ENCODE measurements around the gene APOL2. TPM values are rescaled to one million over a fixed set of nuclear protein-coding genes. Genes with fewer than 3 reads are reported as not detected.

Gene APOL2, protein sequence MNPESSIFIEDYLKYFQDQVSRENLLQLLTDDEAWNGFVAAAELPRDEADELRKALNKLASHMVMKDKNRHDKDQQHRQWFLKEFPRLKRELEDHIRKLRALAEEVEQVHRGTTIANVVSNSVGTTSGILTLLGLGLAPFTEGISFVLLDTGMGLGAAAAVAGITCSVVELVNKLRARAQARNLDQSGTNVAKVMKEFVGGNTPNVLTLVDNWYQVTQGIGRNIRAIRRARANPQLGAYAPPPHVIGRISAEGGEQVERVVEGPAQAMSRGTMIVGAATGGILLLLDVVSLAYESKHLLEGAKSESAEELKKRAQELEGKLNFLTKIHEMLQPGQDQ
- 26.7 TPM for total RNA-seq

DNA sequence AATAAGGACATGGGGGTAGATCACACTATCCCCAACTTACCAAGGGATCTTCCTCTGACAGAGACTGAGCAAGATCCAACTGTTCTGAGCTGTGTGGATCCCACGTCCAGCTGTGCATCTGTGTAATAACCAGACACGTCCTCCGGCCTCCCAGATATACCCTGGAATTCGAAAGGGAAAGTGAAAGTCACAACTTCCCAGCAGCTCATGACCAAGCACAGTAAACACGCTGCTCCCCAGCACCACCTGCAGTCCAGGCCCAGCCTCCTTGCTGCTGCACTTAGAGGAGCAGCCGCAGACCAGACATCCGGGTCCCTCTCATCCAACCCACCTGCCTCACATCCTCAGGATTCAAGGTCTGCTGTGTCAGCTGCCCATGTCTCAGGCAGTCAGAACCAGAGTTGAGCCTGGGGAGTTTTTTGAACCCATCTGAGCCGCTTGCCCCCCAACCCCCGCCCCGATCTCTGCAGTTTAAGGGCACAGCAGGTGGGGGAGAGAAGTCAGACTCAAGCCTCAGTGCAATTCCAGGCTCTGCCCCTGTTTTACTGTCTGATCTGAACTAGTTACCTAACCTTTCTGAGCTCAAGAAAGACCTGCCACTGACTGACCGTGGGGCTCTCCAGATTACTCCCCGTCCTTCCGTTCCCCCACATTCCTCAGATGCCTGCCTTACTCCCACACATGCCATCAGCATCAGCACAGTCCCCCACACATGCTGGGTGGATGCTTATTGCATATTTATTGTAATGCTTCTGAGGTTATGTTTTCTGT, at the start of gene APOL2:
TSS of gene APOL2 (minus strand) at position 127 of the 771 bp plus-strand sequence. CDS start 6,365 bp downstream, outside the sequence.
- Histone ChIP-seq H3K27me3 (ENCODE audit: insufficient read depth, low read length) (no peaks in the 10 kb centered on the region), H3K4me3 (ENCODE audit: low read length) (peak within 1 kb of the TSS; percentile 61), H3K9me3 (ENCODE audit: low read depth, low read length) (no peaks in the 10 kb centered on the region), H3K4me1 (ENCODE audit: insufficient read depth, low read length) (peaks cover 38% of the 10 kb centered on the region)

DNA sequence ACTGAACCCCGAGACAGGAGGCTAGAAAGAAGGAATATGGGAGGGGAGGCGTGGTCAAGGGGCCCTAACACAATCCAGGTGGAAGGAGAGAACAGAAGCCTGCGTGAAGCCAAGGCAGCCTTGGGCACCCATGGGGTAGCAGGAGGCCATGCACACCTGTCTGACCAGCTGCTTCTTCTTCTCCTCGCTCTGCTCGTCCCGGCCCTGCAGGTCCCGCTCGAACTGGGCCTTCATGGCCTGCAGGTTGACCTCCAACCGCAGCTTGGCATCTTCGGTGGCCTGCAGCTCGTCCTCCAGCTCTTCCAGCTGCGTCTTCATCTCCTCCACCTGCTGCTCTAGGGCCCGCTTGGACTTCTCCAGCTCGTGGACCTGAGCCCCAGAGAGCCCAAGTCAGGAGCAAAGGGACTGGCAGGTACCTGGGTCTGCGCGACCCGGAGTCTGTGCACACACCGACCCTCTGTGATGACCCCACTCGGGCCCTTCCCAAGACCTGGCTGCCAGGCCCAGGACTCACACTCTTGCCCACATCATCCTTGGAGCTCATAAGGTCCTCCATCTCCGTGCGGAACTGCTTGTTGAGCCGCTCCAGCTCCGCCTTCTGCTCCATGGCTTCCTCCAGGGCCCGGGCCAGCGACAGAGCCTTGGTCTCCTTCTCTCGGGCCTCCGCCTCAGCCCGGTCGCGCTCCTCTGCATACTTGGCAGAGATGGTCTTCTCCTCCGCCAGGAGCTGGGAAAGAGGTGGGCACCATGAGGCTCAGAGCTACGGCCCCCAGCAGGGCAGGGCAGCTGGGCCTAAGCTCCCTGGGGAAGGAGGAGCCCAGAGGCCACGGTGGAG, 49.5 kb upstream of the APOL2 start:
- Histone ChIP-seq H3K9me3 (ENCODE audit: low read depth, low read length) (no peaks in the 10 kb centered on the region), H3K27me3 (ENCODE audit: insufficient read depth, low read length) (no peaks in the 10 kb centered on the region), H3K4me3 (ENCODE audit: low read length) (no peak overlapping the region), H3K4me1 (ENCODE audit: insufficient read depth, low read length) (peaks cover 28% of the 10 kb centered on the region)

DNA sequence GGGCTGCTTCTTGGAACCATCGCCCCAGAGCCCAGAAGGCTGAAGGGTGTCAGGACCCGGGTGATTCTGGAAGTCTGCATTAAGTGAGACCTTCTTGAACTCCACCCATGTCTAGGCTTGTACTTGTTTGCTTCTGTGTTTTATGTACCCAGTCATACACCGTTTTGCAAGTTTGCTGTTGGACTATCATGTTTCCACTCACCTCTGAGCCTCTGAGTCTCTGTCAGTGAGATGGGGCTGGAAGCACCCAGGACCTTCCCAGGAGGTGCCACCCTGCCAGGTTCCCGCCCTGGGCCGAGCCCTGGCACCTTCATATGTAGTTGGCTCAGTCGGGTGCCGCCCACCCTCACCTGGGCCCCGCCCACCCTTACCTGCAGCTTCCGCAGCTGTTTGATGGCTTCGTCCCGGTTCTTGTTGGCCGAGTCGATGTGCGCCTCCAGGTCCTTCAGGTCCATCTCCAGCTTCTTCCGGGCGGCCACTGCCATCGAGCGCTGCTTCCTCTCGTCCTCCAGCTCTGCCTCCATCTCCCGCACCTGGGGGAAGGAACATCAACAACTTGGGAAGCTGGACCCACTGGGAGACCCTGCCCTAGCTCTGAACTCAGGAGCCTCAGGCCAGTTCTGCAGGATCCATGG, 48.7 kb upstream of the APOL2 start:
- H3K27me3 ChIP-seq (ENCODE audit: insufficient read depth, low read length), result no peaks in the 10 kb centered on the region
- H3K4me1 ChIP-seq (ENCODE audit: insufficient read depth, low read length), result peaks cover 28% of the 10 kb centered on the region
- no peak overlapping the region for H3K4me3 ChIP-seq (ENCODE audit: low read length)
- H3K9me3 ChIP-seq (ENCODE audit: low read depth, low read length), result no peaks in the 10 kb centered on the region

DNA sequence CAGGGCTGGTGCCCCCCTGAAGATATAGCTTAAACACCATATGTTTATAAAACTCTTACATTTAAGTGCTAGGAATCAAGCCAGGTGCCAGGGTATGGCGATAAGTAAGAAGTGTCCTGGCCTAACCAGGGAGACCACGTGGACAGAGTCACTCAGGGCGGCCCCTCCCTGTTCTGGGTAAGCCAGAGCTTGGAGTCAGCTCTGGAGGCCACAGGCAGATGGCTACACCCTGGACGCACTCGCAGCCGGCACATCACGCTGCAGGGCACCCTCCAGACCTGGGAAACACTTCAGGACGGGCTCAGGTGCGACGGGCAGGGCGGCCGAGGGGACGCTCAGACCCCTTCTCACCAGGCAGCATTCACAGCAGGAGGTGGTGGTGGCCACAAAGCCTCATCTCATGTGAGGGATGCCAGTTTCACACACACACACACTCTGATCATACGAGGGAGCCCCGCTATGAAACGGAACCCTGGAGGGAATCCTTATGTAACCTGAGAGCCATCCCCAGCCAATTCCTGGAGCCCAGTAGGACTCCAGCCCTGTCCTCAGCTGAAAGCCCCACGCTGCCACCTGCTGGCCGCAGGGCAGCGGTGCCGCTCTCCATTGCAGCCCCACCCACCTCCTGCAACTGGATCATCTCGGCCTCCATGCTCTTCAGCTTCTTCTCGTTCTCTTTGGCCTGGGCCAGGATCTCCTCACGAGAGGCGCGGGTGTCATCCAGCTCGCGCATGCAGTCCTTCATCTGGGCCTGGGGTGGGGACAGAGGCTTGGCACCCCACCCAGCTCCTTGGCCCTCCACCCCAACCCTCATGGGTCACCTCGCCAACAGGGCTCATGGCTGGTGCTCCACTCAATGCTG, 47.0 kb upstream of the APOL2 start:
- Histone ChIP-seq H3K4me3 (ENCODE audit: low read length) (no peak overlapping the region), H3K27me3 (ENCODE audit: insufficient read depth, low read length) (no peaks in the 10 kb centered on the region), H3K9me3 (ENCODE audit: low read depth, low read length) (no peaks in the 10 kb centered on the region), H3K4me1 (ENCODE audit: insufficient read depth, low read length) (peaks cover 28% of the 10 kb centered on the region)

DNA sequence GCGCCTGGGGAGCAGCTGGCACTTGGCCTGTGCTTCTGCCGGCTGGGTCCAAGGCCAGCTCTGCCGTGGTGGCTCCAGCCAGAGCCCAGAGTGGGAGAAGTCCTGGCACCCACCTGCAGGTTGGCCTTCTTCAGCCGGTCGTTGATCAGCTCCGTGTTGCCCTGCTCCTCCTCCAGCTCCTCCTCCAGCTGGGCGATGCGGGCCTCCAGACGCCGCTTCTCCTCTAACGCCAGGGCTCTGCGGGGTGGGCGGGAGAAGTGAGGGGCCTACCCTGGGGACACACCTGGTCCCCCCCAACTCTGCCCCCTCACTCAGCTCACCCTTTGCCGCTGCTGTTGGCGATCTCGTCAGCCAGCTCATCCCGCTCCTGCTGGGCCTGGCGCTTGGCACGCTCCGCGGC, 46.2 kb upstream of the APOL2 start:
- H3K27me3 ChIP-seq (ENCODE audit: insufficient read depth, low read length), result no peaks in the 10 kb centered on the region

DNA sequence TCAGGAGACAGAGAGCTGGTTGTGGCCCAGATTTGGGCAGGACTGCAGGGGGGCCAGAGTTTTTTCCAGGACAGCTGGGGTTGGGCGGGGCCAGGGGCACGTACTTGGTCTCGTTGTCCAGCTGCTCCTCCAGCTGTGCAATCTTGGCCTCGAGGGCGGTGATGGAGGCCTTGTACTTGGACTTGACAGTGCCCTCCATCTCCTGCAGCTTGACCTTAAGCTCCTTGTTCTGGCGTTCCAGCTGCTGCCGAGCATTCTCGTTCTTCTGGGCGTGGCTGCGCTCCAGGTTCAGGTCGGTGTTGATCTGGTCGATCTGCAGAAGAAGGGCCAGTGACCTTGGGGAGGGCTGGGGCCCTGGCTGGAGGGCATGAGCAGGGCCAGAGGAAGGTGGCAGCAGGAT, 45.7 kb upstream of the APOL2 start:
- H3K9me3 ChIP-seq (ENCODE audit: low read depth, low read length), result no peaks in the 10 kb centered on the region
- no peaks in the 10 kb centered on the region for H3K27me3 ChIP-seq (ENCODE audit: insufficient read depth, low read length)
- H3K4me1 ChIP-seq (ENCODE audit: insufficient read depth, low read length), result peaks cover 28% of the 10 kb centered on the region
- no peak overlapping the region for H3K4me3 ChIP-seq (ENCODE audit: low read length)

More for the DNA sequence above, 46.2 kb upstream of the APOL2 start:
- no peak overlapping the region for H3K4me3 ChIP-seq (ENCODE audit: low read length)
- H3K9me3 ChIP-seq (ENCODE audit: low read depth, low read length), result no peaks in the 10 kb centered on the region
- H3K4me1 ChIP-seq (ENCODE audit: insufficient read depth, low read length), result peaks cover 28% of the 10 kb centered on the region

DNA sequence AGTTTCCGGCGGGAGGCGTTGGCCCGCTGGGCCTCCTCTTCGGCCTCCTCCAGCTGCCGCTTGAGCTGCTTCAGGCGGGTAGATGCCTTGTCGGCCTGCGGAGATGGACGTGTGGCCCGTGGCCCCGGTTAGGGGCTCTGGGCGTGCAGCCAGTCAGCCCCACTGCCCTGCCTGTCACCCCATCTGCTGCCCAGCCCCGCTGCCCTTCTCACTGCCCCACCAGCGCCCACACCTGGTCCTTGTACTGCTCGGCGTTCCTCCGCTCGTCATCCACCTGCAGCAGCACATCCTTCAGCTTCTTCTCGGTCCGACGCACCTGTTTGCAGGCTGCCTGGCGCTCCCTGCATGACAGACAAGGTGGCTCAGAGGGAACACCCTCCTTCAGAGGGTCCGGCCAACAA, 44.8 kb upstream of the APOL2 start:
- no peaks in the 10 kb centered on the region for H3K9me3 ChIP-seq (ENCODE audit: low read depth, low read length)
- no peak overlapping the region for H3K4me3 ChIP-seq (ENCODE audit: low read length)
- no peaks in the 10 kb centered on the region for H3K27me3 ChIP-seq (ENCODE audit: insufficient read depth, low read length)
- peaks cover 27% of the 10 kb centered on the region for H3K4me1 ChIP-seq (ENCODE audit: insufficient read depth, low read length)

DNA sequence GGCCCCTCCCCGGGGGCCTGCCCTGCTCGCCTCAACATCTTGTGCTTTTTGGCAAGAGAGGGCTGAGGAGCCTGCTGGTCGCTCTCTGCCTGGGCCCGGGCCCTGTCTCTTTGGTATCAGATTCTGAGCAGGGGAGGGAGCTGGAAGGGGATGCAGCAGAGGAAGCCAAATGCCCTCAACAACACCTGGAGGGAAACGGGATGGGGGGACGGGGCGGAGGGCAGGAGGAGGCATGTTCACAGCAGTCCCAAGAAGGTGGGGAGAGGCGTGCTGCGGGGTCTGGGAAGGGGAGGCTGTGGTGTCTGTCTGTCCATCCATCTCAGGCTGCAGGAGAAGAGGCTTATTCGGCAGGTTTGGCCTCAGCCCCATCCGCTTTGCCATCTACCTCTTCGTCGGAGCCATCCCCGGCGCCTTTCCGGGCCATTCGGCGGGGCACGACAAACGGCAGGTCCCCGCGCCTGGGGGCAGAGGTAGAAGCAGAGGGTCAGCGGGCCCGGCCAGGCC, 43.1 kb upstream of the APOL2 start:
- H3K4me3 ChIP-seq (ENCODE audit: low read length), result no peak overlapping the region
- H3K4me1 ChIP-seq (ENCODE audit: insufficient read depth, low read length), result peaks cover 20% of the 10 kb centered on the region
- no peaks in the 10 kb centered on the region for H3K9me3 ChIP-seq (ENCODE audit: low read depth, low read length)
- no peaks in the 10 kb centered on the region for H3K27me3 ChIP-seq (ENCODE audit: insufficient read depth, low read length)

DNA sequence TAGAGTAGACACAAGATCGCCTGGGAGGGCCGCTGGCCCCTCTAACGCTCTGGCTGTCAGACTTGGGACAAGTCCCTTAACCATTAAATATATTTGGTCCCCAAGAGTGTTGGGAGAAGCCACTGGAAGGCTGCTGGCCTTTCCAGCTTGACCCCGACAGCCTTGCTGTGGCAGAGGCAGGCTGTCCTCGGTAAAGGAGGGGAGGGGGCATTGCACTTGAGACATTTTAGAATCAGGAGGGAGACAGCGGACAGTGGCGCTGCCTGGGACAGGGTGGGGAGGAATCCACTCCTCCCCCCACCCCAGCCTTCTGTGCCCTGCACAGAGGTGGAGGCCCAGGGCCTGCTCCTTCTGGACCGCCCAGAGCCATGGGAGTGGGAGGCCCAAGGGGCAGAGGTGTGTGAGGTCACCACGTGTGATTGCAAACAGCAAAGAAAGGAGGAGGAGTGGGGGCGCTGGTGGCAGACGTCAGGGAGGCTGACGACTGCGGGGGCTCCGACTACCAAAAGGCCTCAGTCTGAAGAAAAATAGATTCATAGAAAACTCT, 42.5 kb upstream of the APOL2 start:
- Histone ChIP-seq H3K9me3 (ENCODE audit: low read depth, low read length) (no peaks in the 10 kb centered on the region), H3K4me3 (ENCODE audit: low read length) (no peak overlapping the region)

DNA sequence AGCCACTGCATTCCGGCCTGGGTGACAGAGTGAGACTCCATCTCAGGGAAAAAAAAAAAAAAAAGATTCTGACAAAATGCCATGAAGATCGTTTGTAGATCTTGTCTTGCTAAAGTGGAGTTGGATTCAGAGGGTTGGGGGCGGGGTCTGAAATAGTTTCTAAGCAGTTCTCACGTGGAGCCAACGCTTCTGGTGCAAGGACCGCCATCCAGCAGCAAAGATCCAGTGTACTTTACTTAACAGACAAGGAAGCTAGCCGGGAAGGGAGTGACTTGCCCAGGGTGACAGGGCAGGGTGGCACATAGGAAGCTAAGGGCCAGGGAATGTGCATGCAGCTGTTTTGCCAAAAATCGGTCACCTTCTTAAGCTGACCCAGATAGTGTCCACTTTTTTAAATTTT, 41.1 kb upstream of the APOL2 start:
- Histone ChIP-seq H3K9me3 (ENCODE audit: low read depth, low read length) (no peaks in the 10 kb centered on the region), H3K4me1 (ENCODE audit: insufficient read depth, low read length) (peaks cover 16% of the 10 kb centered on the region), H3K4me3 (ENCODE audit: low read length) (no peak overlapping the region), H3K27me3 (ENCODE audit: insufficient read depth, low read length) (no peaks in the 10 kb centered on the region)

More for the DNA sequence above, 42.5 kb upstream of the APOL2 start:
- Histone ChIP-seq H3K27me3 (ENCODE audit: insufficient read depth, low read length) (no peaks in the 10 kb centered on the region), H3K4me1 (ENCODE audit: insufficient read depth, low read length) (peaks cover 20% of the 10 kb centered on the region)

DNA sequence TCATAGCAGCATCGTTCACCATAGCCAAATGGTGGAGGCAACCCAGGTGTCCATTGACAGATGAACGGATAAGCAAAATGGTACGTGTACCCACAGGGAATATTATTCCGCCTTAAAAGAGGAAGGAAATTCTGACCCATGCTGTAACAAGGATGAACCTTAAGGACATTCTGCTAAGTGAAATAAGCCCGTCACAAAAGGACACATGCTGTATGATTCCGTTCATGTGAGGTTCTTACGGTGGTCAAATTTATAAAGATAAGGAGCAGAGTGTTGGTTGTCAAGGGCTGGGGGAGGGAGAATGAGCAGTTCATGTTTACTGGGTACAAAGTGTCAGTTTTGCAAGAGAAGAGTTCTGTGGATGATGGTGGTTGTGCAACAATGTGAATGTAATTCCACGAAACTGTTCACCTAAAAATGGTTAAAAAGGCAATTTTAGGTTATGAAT, 39.9 kb upstream of the APOL2 start:
- H3K4me3 ChIP-seq (ENCODE audit: low read length), result no peak overlapping the region
- no peaks in the 10 kb centered on the region for H3K9me3 ChIP-seq (ENCODE audit: low read depth, low read length)
- peaks cover 16% of the 10 kb centered on the region for H3K4me1 ChIP-seq (ENCODE audit: insufficient read depth, low read length)
- no peaks in the 10 kb centered on the region for H3K27me3 ChIP-seq (ENCODE audit: insufficient read depth, low read length)

DNA sequence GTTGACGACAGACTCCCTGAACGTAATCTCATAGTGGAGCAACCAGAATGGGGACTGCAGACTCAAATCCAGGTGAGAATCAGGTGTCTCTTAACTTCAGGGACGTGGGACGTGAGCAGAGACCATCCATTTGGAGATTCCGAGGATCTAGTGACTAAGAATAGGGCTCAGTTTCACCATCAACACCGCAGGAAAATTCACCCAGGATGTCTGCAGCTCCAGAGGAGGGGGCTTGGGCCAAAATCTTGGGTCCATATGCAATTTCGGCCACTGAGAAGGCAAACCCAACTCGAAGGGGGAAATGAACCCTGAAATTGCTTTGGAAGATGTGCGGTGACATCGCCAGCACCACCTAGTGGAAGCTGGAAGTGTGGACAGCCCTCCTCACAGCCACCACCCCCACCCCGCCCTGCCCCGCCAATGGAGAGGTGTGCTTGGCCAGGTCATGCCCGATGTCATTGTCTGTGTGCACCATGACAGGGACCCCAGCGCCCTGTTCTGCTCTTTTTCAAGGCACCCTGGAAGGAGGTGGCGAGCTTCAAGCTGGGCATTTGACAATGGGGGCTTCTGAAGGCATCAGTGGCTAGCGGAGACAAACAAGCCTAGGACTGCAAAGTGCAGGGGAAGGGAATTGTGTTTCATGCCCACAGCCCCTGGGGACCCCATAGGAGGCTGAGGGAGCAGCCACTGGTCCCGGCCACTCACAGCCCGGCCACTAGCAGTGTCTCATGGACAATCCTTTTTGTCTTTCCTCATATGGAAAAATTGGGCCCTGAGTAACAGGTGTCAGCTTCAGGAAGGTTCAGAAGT, 38.4 kb upstream of the APOL2 start:
- Histone ChIP-seq H3K9me3 (ENCODE audit: low read depth, low read length) (no peaks in the 10 kb centered on the region), H3K4me1 (ENCODE audit: insufficient read depth, low read length) (peaks cover 16% of the 10 kb centered on the region), H3K4me3 (ENCODE audit: low read length) (no peak overlapping the region), H3K27me3 (ENCODE audit: insufficient read depth, low read length) (no peaks in the 10 kb centered on the region)

DNA sequence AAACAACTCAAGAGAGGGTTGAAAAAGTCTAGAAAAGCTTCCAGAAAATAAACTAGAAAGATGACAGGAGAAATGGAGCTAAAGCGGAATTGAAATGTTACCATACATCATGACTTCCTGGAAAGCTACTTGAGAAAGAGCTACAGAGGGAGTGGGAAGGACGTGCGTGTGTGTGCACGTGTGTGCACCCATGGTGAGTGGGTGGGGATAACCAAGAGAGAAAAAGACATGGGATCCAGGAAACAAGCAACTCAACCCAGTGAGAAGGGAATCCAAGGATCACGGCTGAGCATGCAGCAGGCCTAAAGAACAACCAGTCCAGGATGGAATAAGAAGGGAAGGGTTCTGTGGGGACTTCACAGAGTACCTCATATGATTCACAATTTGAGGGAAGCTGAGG, 35.2 kb upstream of the APOL2 start:
- no peaks in the 10 kb centered on the region for H3K9me3 ChIP-seq (ENCODE audit: low read depth, low read length)
- peaks cover 11% of the 10 kb centered on the region for H3K4me1 ChIP-seq (ENCODE audit: insufficient read depth, low read length)
- no peaks in the 10 kb centered on the region for H3K27me3 ChIP-seq (ENCODE audit: insufficient read depth, low read length)
- H3K4me3 ChIP-seq (ENCODE audit: low read length), result no peak overlapping the region
